Transverse colon (tissue), 4 donors: ENCODE measurements around the gene EPHA2. TPM values are rescaled to one million over a fixed set of nuclear protein-coding genes. Genes with fewer than 3 reads are reported as not detected.

Experiments used
- DNase-seq: peaks from one replicate; pipeline ENCODE4 v3.0.0-alpha.2; 2019
- H3K27ac ChIP-seq, 4 donors: fragments of 200-600 bp; sonication (generic); 2 replicates each; pipeline ENCODE4 v1.5.1; 2016 to 2018; ENCODE audit warnings: inconsistent platforms in 4 of 4
- H3K27me3 ChIP-seq: fragments of 200-600 bp; sonication (generic); 2 replicates; pipeline ENCODE4 v1.5.1; 2017; ENCODE audit warnings: inconsistent platforms
- H3K36me3 ChIP-seq, 4 donors: fragments of 200-600 bp; sonication (generic); 2 replicates each; pipeline ENCODE4 v1.5.1; 2017 to 2019; ENCODE audit warnings: inconsistent platforms in 4 of 4
- H3K4me1 ChIP-seq, 4 donors: fragments of 200-600 bp; sonication (generic); 2 replicates each; pipeline ENCODE4 v1.5.1; 2017 to 2020; ENCODE audit warnings: inconsistent platforms in 4 of 4
- H3K4me3 ChIP-seq, 4 donors: fragments of 200-600 bp; sonication (generic); 1 replicate in 1 of 4; 2 replicates in 3 of 4; pipeline versions ENCODE4 v1.5.1 to v1.6.1; 2017 to 2019; ENCODE audit warnings: inconsistent platforms in 4 of 4
- H3K9me3 ChIP-seq, 2 donors: fragments of 200-600 bp; sonication (generic); 2 replicates each; pipeline ENCODE4 v1.5.1; 2017 to 2019; ENCODE audit warnings: inconsistent platforms in 2 of 2
- CTCF ChIP-seq, 5 experiments: fragments of 200-600 bp in 3 of 5; fragments of 450-650 bp in 2 of 5; sonication (generic) in 3 of 5; IDR thresholded peaks; 1 replicate in 2 of 5; 2 replicates in 3 of 5; pipeline ENCODE4 v1.5.1; 2016 to 2017; ENCODE audit warnings: antibody characterized with exemption in 5 of 5, inconsistent platforms in 3 of 5, mild to moderate bottlenecking in 2 of 5, moderate library complexity in 1 of 5
- EP300 ChIP-seq: sonication (generic); formaldehyde crosslinking; IDR thresholded peaks from one replicate; pipeline ENCODE4 v1.6.1; 2017; ENCODE audit warnings: antibody characterized with exemption, low read depth
- POLR2A ChIP-seq: fragments of 450-650 bp; IDR thresholded peaks from one replicate; pipeline ENCODE4 v1.6.1; 2016; ENCODE audit warnings: antibody characterized with exemption, mild to moderate bottlenecking, moderate library complexity
- POLR2AphosphoS5 ChIP-seq, 3 donors: sonication (generic); formaldehyde crosslinking; IDR thresholded peaks; one replicate each; pipeline ENCODE4 v1.6.1; 2016; ENCODE audit warnings: antibody characterized with exemption in 3 of 3
- WGBS, 2 donors: methylation state at CpG; one replicate each; pipeline ENCODE4 v1.1.5; 2018; ENCODE audit warnings: low coverage in 1 of 2; 5-methylcytosine and 5-hydroxymethylcytosine counted together
- in situ Hi-C, 4 donors: fragments of 200-750 bp; cut with MboI; loops; one replicate each; pipeline versions ENCODE4 v1.15.0 to v1.15.1; 2017; ENCODE audit warnings: low sequenced_read_pairs in 3 of 4, low pct_ligation_motif_present in 1 of 4, low pct_unique_long_range_greater_than_20kb in 1 of 4
- intact Hi-C: fragments of 100-400 bp; cut with DNase I; formaldehyde crosslinking; loops from one replicate; pipeline ENCODE4 v1.15.1; 2023; ENCODE audit warnings: low total_unique reads
- total RNA-seq, 4 donors: library from RNA; depleted of rRNA; stranded (reverse); fragments of >200 nt; gene quantifications; one replicate each; pipeline ENCODE4 v1.1.0, GENCODE V29; 2016

Gene EPHA2
- total RNA-seq, 4 donors from 2014 or later, result 2.6 to 68.8 (median 30.5) TPM

GRCh38 chr1:16204216-16204615 is 48.3 kb upstream of the EPHA2 start:
- H3K36me3 ChIP-seq, result no peaks in the 10 kb centered on the region
- no peaks in the 10 kb centered on the region for H3K27me3 ChIP-seq
- TF ChIP-seq CTCF (IDR thresholded peaks at IDR 0.05), result no peak
- no peak for TF ChIP-seq EP300
- no peak for TF ChIP-seq POLR2AphosphoS5 (IDR thresholded peaks at IDR 0.05)
- H3K4me1 ChIP-seq, result peaks cover 8 to 16% (median 14%) of the 10 kb centered on the region in 4 donors
- no peak overlapping the region for H3K4me3 ChIP-seq
- intact Hi-C loops (no loop called here), in situ Hi-C loops (loop anchor here in 1 of 4 donors (25.0 kb wide), 1 partner anchor 158 kb away; the partner anchor contains the start of genes FBXO42 and SZRD1)
- no peak for DNase-seq
- no peak overlapping the region for H3K27ac ChIP-seq
- no peaks in the 10 kb centered on the region for H3K9me3 ChIP-seq
- 96% methylated on average over 2 of the region's 2 CpGs; no CpG with 5 or more reads in 1 of the 2 donors for WGBS, 2 donors

GRCh38 chr1:16203550-16203949 is 47.7 kb upstream of the EPHA2 start:
- TF ChIP-seq POLR2A, result no peak
- TF ChIP-seq CTCF (IDR thresholded peaks at IDR 0.05), result no peak
- no peak for TF ChIP-seq EP300
- TF ChIP-seq POLR2AphosphoS5 (IDR thresholded peaks at IDR 0.05), result no peak
- H3K36me3 ChIP-seq, result no peaks in the 10 kb centered on the region
- WGBS, 2 donors, result 63 to 73% methylated on average over 3 of the region's 3 CpGs

GRCh38 chr1:16202281-16203210 is 46.7 kb upstream of the EPHA2 start:
- H3K36me3 ChIP-seq, result no peaks in the 10 kb centered on the region
- H3K27ac ChIP-seq, result no peak overlapping the region
- H3K4me1 ChIP-seq, result peaks cover 8 to 15% (median 12%) of the 10 kb centered on the region in 4 donors
- no peak for DNase-seq
- H3K4me3 ChIP-seq, result no peak overlapping the region
- WGBS, 2 donors, result 92 to 100% methylated on average over 6 to 23 of the region's 24 CpGs
- H3K27me3 ChIP-seq, result no peaks in the 10 kb centered on the region
- H3K9me3 ChIP-seq, result no peaks in the 10 kb centered on the region
- intact Hi-C loops, result loop anchor here (1.0 kb wide), 1 partner anchor 25 kb away; no protein-coding TSS in a partner anchor
- TF ChIP-seq CTCF (IDR thresholded peaks at IDR 0.05), result no peak
- TF ChIP-seq EP300, result no peak
- TF ChIP-seq POLR2AphosphoS5 (IDR thresholded peaks at IDR 0.05), result no peak
- in situ Hi-C loops, result loop anchor here in 1 of 4 donors (25.0 kb wide), 1 partner anchor 160 kb away; the partner anchor contains the start of genes FBXO42 and SZRD1

More at GRCh38 chr1:16203550-16203949, 47.7 kb upstream of the EPHA2 start:
- no peak for DNase-seq
- intact Hi-C loops (no loop called here), in situ Hi-C loops (loop anchor here in 1 of 4 donors (25.0 kb wide), 1 partner anchor 159 kb away; the partner anchor contains the start of genes FBXO42 and SZRD1)
- Histone ChIP-seq H3K4me3 (no peak overlapping the region), H3K27me3 (no peaks in the 10 kb centered on the region), H3K9me3 (no peaks in the 10 kb centered on the region), H3K27ac (no peak overlapping the region), H3K4me1 (peaks cover 8 to 16% (median 14%) of the 10 kb centered on the region in 4 donors)

GRCh38 chr1:16199700-16200099 is 43.8 kb upstream of the EPHA2 start:
- intact Hi-C loops (no loop called here), in situ Hi-C loops (loop anchor here in 1 of 4 donors (25.0 kb wide), 1 partner anchor 163 kb away; the partner anchor contains the start of genes FBXO42 and SZRD1)
- DNase-seq, result no peak
- WGBS, 2 donors, result 88 to 89% methylated on average over 4 of the region's 4 CpGs
- Histone ChIP-seq H3K4me3 (no peak overlapping the region), H3K27ac (no peak overlapping the region), H3K9me3 (no peaks in the 10 kb centered on the region), H3K4me1 (no peaks in the 10 kb centered on the region), H3K27me3 (no peaks in the 10 kb centered on the region), H3K36me3 (no peaks in the 10 kb centered on the region)
- TF ChIP-seq POLR2A (no peak), CTCF (IDR thresholded peaks at IDR 0.05) (no peak), POLR2AphosphoS5 (IDR thresholded peaks at IDR 0.05) (no peak), EP300 (no peak)
